Measurements from ENCODE around the gene SPATA31C2. TPM values are rescaled to one million over a fixed set of nuclear protein-coding genes. Genes with fewer than 3 reads are reported as not detected.

Gene SPATA31C2
- total RNA-seq, 1 experiment from 2014 or later, result not detected

GRCh38 chr9:88173378-88173999 is 35.2 kb upstream of the SPATA31C2 start:
- BruUV-seq (replicated peaks), result no TSS peak
- H3K27ac ChIP-seq (ENCODE audit: low read depth, low read length), result no peak overlapping the region
- CTCF ChIA-PET, result interaction anchor here (0.9 kb wide), 1 partner anchor 199 kb away, joined by 3 read pairs; the partner anchor contains the start of gene CDK20
- H4K20me1 ChIP-seq (ENCODE audit: insufficient read depth), result no peaks in the 10 kb centered on the region
- H3K9me3 ChIP-seq (ENCODE audit: control insufficient read depth in 1 of 2, insufficient read depth in 1 of 2, low read depth in 1 of 2, low read length in 2 of 2), result no peaks in the 10 kb centered on the region
- H3K4me1 ChIP-seq (ENCODE audit: control insufficient read depth in 1 of 2, insufficient read depth in 2 of 2, low read length in 2 of 2), result no peaks in the 10 kb centered on the region
- no peaks in the 10 kb centered on the region for H3K79me2 ChIP-seq (ENCODE audit: insufficient read depth, low read length)
- no peaks in the 10 kb centered on the region for H3K27me3 ChIP-seq (ENCODE audit: insufficient read depth, low read length)
- intact Hi-C loops (cut with micrococcal nuclease), result loop anchor here (1.0 to 10.0 kb wide), 3 partner anchors 215 to 831 kb away; partner anchors contain the start of gene SPIN1
- ATAC-seq (peak; percentile 91), DNase-seq (ENCODE audit: low read depth, low spot score) (peak; percentile 81)
- H3K9ac ChIP-seq (ENCODE audit: low read length), result no peak overlapping the region
- RAD21 ChIA-PET (ENCODE audit: low non-redundant PET in 1 of 2, low total read pairs in 2 of 2, uncharacterized antibody in 2 of 2, unreplicated experiment in 2 of 2), result no interaction called here
- POLR2A ChIA-PET, result no interaction called here
- H3K4me3 ChIP-seq (replicated peaks in 1 of 2; ENCODE audit: low read depth in 1 of 2, low read length in 2 of 2), result no peak overlapping the region
- no peak overlapping the region for H2AFZ ChIP-seq (ENCODE audit: low read depth, low read length, poor library complexity, severe bottlenecking)
- H3K4me2 ChIP-seq (ENCODE audit: low read length), result no peak overlapping the region
- no peaks in the 10 kb centered on the region for H3K9me2 ChIP-seq (ENCODE audit: insufficient read depth)
- no peaks in the 10 kb centered on the region for H3K36me3 ChIP-seq (ENCODE audit: control insufficient read depth in 1 of 2, insufficient read depth in 2 of 2, low read length in 2 of 2)
- TF ChIP-seq EZH2 (IDR thresholded peaks at IDR 0.05) (no peak), ATF3 (IDR thresholded peaks at IDR 0.05) (no peak), ELF1 (IDR thresholded peaks at IDR 0.05; ENCODE audit: borderline replicate concordance, low read depth) (no peak), JUND (IDR thresholded peaks at IDR 0.05) (no peak), CTCF (IDR thresholded peaks at IDR 0.05 in 2 of 3, conservative IDR thresholded peaks at IDR 0.05 in 1 of 3; ENCODE audit: borderline replicate concordance in 1 of 3, insufficient read depth in 1 of 3, low read depth in 2 of 3, low read length in 2 of 3) (peak; percentile 85 to 100 (median 92)), POLR2AphosphoS5 (IDR thresholded peaks at IDR 0.05; ENCODE audit: low read depth, low read length) (no peak), SRF (IDR thresholded peaks at IDR 0.05; ENCODE audit: low read depth) (no peak), FOSL1 (IDR thresholded peaks at IDR 0.05; ENCODE audit: low read depth) (no peak), YY1 (IDR thresholded peaks at IDR 0.05; ENCODE audit: extremely low read depth, insufficient replicate concordance, low read depth, low read length) (peak; percentile 41), RAD21 (IDR thresholded peaks at IDR 0.05; ENCODE audit: low read depth) (peak; percentile 93), ZNF274 (IDR thresholded peaks at IDR 0.05; ENCODE audit: low read depth, low read length) (no peak), REST (IDR thresholded peaks at IDR 0.05; ENCODE audit: low read depth) (no peak), CBX3 (IDR thresholded peaks at IDR 0.05; ENCODE audit: low read depth) (peak; percentile 56; the same call in 1 of the 2 replicates), ZFX (IDR thresholded peaks at IDR 0.05) (no peak), EZH2phosphoT487 (IDR thresholded peaks at IDR 0.05; ENCODE audit: borderline replicate concordance) (no peak), POLR2A (IDR thresholded peaks at IDR 0.05; ENCODE audit: borderline replicate concordance, extremely low read depth, insufficient read depth, insufficient read length) (no peak), EGR1 (IDR thresholded peaks at IDR 0.05; ENCODE audit: low read depth) (no peak), CEBPB (IDR thresholded peaks at IDR 0.05; ENCODE audit: low read depth) (no peak), ZBTB33 (IDR thresholded peaks at IDR 0.05; ENCODE audit: extremely low read depth, insufficient replicate concordance, low read length) (no peak), SP1 (IDR thresholded peaks at IDR 0.05; ENCODE audit: low read depth) (no peak), SIN3A (IDR thresholded peaks at IDR 0.05; ENCODE audit: low read depth) (no peak)
